H1 (cell line): ENCODE measurements around the gene SYNPR. TPM values are rescaled to one million over a fixed set of nuclear protein-coding genes. Genes with fewer than 3 reads are reported as not detected.

ENCODE experiments used
- ATF2 ChIP-seq: IDR thresholded peaks from 2 replicates; pipeline ENCODE4 v1.6.1; 2012; ENCODE audit warnings: low read length, inconsistent platforms
- CHD7 ChIP-seq: fragments of 300-600 bp; sonication (generic); IDR thresholded peaks from 2 replicates; pipeline ENCODE4 v1.7.1; 2012; ENCODE audit warnings: low read length, moderate library complexity, mild to moderate bottlenecking, inconsistent platforms; ENCODE audit not compliant: insufficient replicate concordance
- polyA plus RNA-seq, 7 experiments: library from polyadenylated mRNA; depleted of rRNA in 3 of 7; stranded (reverse) in 5 of 7; unstranded in 2 of 7; fragments of >200 nt in 5 of 7; fragments of 200-250 nt in 2 of 7; gene quantifications; 1 replicate in 5 of 7; 2 replicates in 1 of 7; 4 replicates in 1 of 7; pipeline versions ENCODE4 v1.2.1 to v1.2.3, GENCODE V29; 2011 to 2013; ENCODE audit warnings: missing spikeins in 2 of 7, mixed read lengths in 2 of 7
- total RNA-seq: library from RNA; stranded (reverse); fragmentation: NEBNext Ultra II Directional; extraction: Animal tissue kit (Norgen Biotek cat#: 25700); gene quantifications from 2 replicates; pipeline ENCODE4 v1.2.1, GENCODE V29; 2021

Gene SYNPR
- total and polyA plus RNA-seq, 2 of the 8 experiments (the other 6 are each of a cell fraction or from before 2014, with no cell fraction given), result 0.39 to 0.99 TPM

- TF ChIP-seq ATF2, result no peak
- no peak for TF ChIP-seq CHD7
Observed at GRCh38 chr3:63556401-63556800, 278.3 kb downstream of the SYNPR start (continued).
